NT2/D1 (cell line): ENCODE measurements around the gene TOM1L2.

Experiments
- SUZ12 ChIP-seq: IDR thresholded peaks from 2 replicates; pipeline ENCODE4 v1.6.1; 2011; ENCODE audit not compliant: insufficient read length, insufficient read depth; ENCODE audit errors: extremely low read depth
- YY1 ChIP-seq: IDR thresholded peaks from 2 replicates; pipeline ENCODE4 v1.6.1; 2011; ENCODE audit not compliant: insufficient read length, insufficient read depth
- ZNF274 ChIP-seq: IDR thresholded peaks from 2 replicates; pipeline ENCODE4 v1.6.1; 2011; ENCODE audit warnings: mild to moderate bottlenecking, low read depth, low read length

DNA sequence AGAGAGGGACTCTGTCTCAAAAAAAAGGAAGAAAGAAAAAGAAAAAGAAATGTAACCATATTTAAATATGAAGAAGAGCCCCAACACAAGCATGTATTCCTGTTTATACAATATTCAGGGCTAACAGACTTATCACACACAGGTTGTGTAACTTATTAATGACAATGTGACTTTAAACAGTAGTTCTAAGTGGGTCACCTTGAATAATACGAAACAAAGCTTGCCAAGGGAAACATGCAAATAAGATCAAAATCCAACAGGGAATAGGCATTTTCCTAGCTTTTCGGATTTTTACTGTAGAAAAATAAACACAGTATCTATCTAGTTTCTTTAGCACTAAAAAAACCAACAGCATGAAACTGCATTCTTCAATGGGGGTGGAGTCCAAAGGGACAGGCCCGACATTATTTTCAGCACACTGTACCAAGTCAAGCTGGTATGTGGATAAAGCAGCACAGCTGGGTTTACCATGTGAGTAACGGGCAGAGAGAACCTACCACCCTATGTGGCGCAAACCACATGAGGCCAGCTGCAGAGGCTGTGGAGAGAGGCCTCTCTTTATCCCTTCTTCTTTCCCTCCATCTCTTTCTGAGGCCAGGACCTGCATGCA lies 45.3 kb downstream of the TOM1L2 start:
- TF ChIP-seq ZNF274, result no peak
- TF ChIP-seq YY1, result no peak
- TF ChIP-seq SUZ12, result no peak
